Measurements from ENCODE around the gene CEP95. TPM values are rescaled to one million over a fixed set of nuclear protein-coding genes. Genes with fewer than 3 reads are reported as not detected.
"Not testable (repeated sequence)": the region's sequence is repeated elsewhere in the genome, so short reads cannot be mapped to it uniquely, and the experiment has no call there.

CEP95 gene
- total RNA-seq, 1 donor from 2014 or later = 40.3 TPM

DNA sequence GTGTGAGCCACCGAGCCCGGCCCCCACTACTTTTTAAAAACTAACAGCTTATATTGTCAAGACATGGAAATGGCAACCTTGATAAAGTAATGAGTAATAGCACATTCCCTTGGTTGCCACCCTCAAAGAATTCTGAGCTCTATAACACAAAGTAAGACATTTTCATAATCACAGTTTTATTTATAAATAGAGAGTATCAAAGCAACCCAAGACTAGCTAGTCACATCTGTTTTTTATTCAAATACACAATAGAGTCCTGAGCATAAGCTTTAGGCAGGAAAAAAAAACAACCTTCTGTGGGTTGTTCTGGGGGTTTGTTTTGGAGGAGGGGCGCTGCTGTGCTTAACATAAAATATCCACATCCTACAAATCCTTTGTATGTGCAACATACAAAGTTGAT, 68.7 kb downstream of the CEP95 start:
- intact Hi-C loops (cut with DNase I) = no loop called here
- Histone ChIP-seq H3K4me1 (peaks cover 5% of the 10 kb centered on the region), H3K4me3 (no peak overlapping the region), H3K36me3 (peaks cover 58% of the 10 kb centered on the region), H3K9me3 (no peaks in the 10 kb centered on the region), H3K27me3 (no peaks in the 10 kb centered on the region), H3K27ac (no peak overlapping the region)
- DNase-seq (no peak), ATAC-seq (no peak)
- no peak for TF ChIP-seq CTCF (IDR thresholded peaks at IDR 0.05)

DNA sequence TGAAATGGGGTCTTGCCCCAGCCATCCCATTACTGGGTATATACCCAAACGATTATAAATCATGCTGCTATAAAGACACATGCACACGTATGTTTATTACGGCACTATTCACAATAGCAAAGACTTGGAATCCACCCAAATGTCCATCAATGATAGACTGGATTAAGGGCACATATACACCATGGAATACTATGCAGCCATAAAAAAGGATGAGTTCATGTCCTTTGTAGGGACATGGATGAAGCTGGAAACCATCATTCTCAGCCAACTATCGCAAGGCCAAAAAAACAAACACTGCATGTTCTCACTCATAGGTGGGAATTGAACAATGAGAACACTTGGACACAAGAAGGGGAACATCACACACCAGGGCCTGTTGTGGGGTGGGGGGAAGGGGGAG, 70.2 kb downstream of the CEP95 start:
- H3K9me3 ChIP-seq; intact Hi-C loops (cut with DNase I): not testable (repeated sequence)

DNA sequence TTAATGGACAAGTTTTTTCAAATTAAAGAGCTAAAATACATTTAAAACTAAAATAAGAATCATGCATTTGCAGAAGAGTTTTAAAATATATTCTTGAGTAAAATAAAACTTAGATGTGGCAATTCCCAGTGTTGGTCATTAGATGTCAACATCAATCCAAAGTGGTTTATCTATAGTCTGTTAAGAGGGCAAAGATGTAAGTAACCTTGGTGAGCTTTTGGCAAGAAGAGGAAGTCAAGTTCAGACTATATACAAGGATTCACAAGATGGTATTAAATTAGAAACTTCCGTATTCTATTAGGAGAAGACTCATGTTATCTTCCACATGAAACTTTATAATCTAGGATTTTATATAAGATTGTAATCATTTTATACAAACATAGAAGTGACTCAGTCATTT, 73.1 kb downstream of the CEP95 start:
- Histone ChIP-seq H3K4me1 (no peaks in the 10 kb centered on the region), H3K27ac (no peak overlapping the region), H3K9me3 (no peaks in the 10 kb centered on the region), H3K27me3 (no peaks in the 10 kb centered on the region), H3K36me3 (peaks cover 77% of the 10 kb centered on the region), H3K4me3 (no peak overlapping the region)
- intact Hi-C loops (cut with DNase I) = no loop called here
- ATAC-seq (peak; percentile 49), DNase-seq (no peak)
- TF ChIP-seq CTCF (IDR thresholded peaks at IDR 0.05) = no peak

More for the DNA sequence above, 70.2 kb downstream of the CEP95 start:
- H3K27me3 ChIP-seq, H3K27ac ChIP-seq, H3K4me1 ChIP-seq, ATAC-seq, H3K4me3 ChIP-seq, DNase-seq: not testable (repeated sequence)
- peaks cover 58% of the 10 kb centered on the region for H3K36me3 ChIP-seq

GRCh38 chr17:64580384-64581315, 73.9 kb downstream of the CEP95 start:
- Histone ChIP-seq H3K4me3 (no peak overlapping the region), H3K9me3 (no peaks in the 10 kb centered on the region), H3K4me1 (no peaks in the 10 kb centered on the region), H3K27me3 (no peaks in the 10 kb centered on the region), H3K36me3 (peaks cover 69% of the 10 kb centered on the region), H3K27ac (no peak overlapping the region)
- ATAC-seq = no peak
- TF ChIP-seq CTCF (IDR thresholded peaks at IDR 0.05) = no peak
- intact Hi-C loops (cut with DNase I) = no loop called here
- DNase-seq = no peak

GRCh38 chr17:64583038-64583437, 76.3 kb downstream of the CEP95 start:
- peaks cover 62% of the 10 kb centered on the region for H3K36me3 ChIP-seq
- H3K27ac ChIP-seq = no peak overlapping the region
- intact Hi-C loops (cut with DNase I) = no loop called here
- no peak for ATAC-seq
- no peak overlapping the region for H3K4me3 ChIP-seq
- no peaks in the 10 kb centered on the region for H3K27me3 ChIP-seq
- no peaks in the 10 kb centered on the region for H3K4me1 ChIP-seq
- DNase-seq = no peak
- no peak for TF ChIP-seq CTCF (IDR thresholded peaks at IDR 0.05)
- H3K9me3 ChIP-seq = no peaks in the 10 kb centered on the region

DNA sequence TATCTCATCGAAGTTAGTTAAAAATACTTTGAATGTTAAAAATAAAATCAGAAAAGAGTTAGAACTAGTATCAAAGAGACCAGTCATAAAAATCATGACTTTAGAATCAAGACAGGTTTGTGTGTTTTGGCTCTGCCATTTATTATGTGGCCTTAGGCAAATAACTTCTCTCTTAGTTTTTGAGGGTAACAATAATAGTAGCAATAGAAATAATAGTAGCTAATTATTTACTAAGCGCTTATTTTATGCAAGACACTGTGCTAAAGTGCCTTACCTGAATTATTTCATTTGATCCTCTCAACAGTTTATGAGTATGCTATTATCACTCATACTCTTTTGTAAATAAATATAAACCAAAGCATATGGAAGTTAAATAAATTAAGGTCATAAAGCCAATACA, 78.4 kb downstream of the CEP95 start:
- H3K27me3 ChIP-seq = no peaks in the 10 kb centered on the region
- no peaks in the 10 kb centered on the region for H3K9me3 ChIP-seq
- H3K4me3 ChIP-seq = no peak overlapping the region
- no peak overlapping the region for H3K27ac ChIP-seq
- intact Hi-C loops (cut with DNase I) = no loop called here
- H3K36me3 ChIP-seq = peaks cover 52% of the 10 kb centered on the region
- TF ChIP-seq CTCF (IDR thresholded peaks at IDR 0.05) = no peak
- H3K4me1 ChIP-seq = no peaks in the 10 kb centered on the region
- ATAC-seq (no peak), DNase-seq (no peak)

Small RNA genes within 50 kb of the gene (microRNA-seq; reads per million reads assigned to microRNA genes)
- 2.0 reads per million, percentile 7 among the genes with 10 or more reads in this experiment for gene MIR3064 (ENCODE audit: borderline microRNAs expressed)
- not detected for gene MIR5047 (ENCODE audit: borderline microRNAs expressed)

Other genes with a start within 250 kb of the CEP95 start
- gene TEX2, start 243.7 kb upstream of the CEP95 start, total RNA-seq = 50.6 TPM
- 631 TPM for gene PECAM1, start 116.1 kb upstream of the CEP95 start, total RNA-seq
- gene MILR1, start 57.9 kb upstream of the CEP95 start, total RNA-seq = 17.9 TPM
- gene POLG2, start 9.9 kb upstream of the CEP95 start, total RNA-seq = 12.6 TPM
- gene DDX5, start 688 bp upstream of the CEP95 start, total RNA-seq = 881 TPM
- 44.9 TPM for gene SMURF2, start 155.3 kb downstream of the CEP95 start, total RNA-seq

Data from upper lobe of right lung (tissue), 1 donor.